GM21526 (cell line): Measurements from ENCODE around the gene CSPG5.

Experiments
- ATAC-seq: cut with Tn5 transposase; IDR thresholded peaks from one replicate; pipeline ENCODE4 v1.9.1; 2021; ENCODE audit warnings: moderate library complexity; ENCODE audit not compliant: unreplicated experiment, low FRiP score

Gene CSPG5

DNA sequence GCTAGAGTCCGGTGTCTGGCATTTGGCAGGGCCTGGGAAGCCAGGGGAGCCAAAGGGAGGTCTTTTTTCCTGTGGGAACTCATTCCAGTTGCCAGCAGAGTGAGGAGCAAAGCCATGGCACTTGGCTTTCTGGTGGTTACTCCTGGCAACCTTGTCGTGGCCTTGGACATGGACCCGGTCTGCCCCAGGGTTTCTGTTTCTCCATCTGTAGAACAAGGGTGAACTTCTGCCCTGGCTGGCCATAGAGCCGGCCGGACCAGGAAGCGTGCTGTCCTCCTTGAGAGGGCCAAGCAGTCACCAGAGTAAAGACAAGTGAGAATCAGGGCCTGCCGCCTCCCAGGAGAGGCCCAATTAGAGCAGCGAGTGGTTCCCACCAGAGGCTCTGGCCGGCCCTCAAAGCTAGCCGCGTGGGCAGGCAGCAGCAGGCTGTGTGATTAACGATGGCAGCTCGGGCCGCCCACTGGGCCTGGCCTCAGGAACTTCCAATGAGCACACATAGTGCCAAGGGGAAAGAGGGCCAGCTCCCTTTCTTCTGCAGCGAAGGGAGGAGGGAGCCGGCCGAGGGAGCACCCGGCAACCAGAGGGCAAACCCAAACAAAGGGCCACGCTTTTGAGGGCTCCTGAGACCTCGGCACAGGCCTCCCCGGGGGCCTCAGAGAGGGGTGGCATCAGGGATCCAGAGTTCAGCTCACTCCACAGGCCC is 36.0 kb downstream of the CSPG5 start:
- no peak for ATAC-seq

DNA sequence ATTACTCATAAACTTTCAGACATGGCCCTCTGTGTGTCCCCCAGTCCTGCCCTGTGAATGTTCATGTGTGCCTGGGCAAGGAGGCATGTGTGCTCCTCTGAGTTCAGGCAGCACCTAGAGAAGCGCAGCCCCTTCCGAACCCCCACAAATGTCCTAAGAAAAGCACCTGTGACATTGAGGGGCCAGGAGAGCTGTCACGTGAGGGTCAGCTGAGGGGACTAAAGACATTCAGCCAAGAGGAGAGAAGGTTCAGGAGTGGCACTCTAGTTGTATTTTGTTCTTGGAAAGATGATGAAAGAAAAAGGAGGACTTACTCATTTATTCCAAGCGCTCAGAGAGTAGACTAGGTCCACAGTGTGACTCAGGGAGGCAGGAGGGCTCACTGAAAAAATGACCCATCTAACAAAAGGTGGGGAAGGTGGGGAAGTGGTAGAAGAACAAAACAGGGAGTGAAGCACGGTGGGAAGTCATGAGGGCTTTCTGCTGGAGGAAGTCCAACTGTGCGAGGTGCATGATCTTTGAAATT is 37.0 kb downstream of the CSPG5 start:
- ATAC-seq, result no peak

DNA sequence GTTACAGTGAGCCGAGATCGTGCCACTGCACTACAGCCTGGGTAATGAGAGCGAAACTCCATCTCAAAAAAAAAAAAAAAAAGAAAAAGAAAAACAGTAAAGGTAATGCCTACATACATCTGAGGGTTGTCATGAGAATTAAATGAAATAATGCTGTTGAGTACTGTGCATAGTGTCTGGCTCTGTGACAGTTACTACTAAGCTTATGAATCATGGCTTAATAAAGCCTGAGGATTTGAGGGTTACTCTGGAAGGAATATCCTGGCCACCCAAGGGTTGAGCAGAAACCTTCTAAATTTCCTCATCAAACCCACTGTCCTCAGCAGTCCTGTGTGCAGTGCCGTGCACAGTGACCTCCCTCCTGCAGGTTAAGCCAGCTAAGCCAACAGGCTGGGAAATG is 38.4 kb downstream of the CSPG5 start:
- ATAC-seq, result no peak

DNA sequence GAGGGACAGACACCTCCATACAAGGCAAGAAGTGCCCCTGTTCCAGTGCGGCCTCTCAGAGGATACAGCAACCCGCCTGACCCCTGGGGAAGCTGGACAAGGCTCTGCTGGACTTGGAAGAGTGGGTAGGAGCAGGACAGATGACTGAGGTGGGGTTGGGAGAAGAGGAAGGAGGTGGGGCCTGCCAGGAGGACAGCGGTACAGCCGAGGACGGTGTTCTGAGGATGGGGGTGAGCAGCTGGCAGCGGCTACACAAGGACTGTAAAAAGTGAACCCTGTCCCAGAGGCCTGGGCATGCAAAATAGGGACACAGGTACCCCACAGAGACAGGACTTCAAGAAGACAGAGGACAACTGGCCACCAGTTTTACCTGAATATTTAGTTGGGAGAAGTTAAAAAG is 41.7 kb downstream of the CSPG5 start:
- no peak for ATAC-seq

DNA sequence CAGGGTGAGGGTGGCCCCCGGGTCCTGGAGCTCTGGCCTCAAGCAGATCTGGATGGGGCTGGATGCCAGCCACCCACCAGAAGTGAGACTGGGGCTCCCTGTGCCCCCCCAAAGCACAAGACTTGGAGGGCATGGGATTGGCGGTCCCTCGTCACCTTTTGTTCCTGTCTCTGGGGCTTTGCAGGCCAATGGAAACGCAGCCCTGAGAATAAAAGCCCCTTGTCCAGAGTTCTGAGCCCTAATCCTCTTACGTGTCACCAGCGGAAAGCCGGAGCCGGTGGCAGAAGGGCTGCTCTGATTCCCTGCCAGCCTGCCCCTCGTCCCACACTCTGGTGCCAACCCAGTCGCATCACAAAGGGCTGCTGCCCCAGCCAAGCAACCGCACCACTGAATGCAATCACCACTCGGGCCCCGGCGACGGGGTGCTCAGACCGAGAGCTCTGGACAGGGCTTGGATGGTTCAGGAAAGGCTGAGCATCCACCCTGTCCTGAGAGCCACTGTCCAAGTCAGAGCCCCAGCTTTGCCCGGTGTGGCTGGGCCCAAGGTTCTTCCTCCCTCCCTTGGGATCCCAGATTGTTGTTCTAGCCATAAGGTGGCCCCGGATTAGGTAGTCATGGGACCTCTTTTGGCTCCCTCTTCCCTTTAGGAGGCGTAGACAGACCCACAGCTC is 42.3 kb downstream of the CSPG5 start:
- ATAC-seq, result no peak

DNA sequence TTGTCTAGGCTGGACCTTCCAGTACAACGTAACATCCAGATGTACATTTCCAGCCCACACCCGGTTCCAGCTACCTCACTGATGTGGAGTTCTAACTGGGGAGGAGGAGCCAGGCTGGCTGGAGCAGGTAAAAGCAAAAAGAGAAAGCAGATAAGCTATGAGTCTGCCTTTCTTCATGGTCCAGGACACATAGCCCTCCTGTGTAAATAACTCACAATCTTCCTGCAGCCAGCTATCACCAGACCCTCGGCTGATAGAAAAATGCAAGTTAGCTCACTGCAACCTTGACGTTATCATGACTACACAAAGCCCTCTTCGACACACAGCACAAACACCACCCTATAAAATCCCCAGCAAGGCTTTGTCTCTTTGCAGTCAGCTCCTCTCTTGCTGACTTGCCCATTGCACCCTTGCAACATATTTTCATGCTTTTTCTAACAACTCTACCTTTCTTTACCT is 44.6 kb downstream of the CSPG5 start:
- ATAC-seq, result no peak

DNA sequence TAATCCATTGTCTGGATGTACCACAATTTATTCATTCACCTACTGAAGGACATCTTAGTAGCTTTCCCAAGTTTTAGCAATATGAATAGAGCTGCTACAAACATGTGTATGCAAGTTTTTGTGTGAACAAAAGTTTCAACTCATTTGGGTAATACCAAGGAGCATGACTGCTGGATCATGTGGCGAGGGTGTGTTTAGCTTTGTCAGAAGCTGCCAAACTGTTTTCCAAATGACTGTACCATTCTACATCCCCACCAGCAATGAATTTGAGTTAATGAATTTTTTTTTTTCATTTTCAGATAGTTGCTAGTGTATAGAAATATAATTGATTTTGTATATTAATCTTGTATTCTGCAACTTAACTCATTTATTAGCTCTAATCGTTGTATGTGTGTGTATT is 45.2 kb downstream of the CSPG5 start:
- no peak for ATAC-seq

DNA sequence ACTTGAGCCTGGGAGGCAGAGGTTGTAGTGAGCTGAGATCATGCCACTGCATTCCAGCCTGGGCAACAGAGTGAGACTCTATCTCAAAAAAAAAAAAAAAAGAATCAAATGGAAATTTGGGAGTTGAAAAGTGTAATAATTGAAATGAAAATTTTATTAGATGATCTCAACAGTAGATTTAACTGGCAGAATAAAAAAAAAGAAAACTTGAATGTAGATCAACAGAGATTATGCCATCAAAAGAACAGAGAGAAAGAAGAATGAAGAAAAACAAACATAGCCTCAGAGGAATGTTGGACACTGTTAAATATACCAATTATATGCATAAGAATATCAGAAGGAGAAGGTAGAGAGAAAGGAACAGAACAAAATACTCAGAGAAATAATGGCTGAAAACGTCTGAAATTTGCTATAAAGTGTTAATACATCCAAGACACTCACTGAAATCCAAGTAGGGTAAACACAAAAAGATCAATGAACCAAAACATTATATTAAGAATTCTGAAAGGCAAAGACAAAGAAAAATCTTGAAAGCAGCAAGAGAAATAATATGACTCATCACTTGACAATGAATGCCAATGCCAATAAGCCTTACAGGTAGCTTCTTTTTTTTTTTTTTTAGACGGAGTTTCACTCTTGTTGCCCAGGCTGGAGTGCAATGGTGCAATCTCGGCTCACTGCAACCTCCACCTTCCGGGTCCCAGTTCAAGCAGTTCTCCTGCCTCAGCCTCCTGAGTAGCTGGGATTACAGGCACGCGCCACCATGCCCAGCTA is 50.5 kb downstream of the CSPG5 start:
- no peak for ATAC-seq

DNA sequence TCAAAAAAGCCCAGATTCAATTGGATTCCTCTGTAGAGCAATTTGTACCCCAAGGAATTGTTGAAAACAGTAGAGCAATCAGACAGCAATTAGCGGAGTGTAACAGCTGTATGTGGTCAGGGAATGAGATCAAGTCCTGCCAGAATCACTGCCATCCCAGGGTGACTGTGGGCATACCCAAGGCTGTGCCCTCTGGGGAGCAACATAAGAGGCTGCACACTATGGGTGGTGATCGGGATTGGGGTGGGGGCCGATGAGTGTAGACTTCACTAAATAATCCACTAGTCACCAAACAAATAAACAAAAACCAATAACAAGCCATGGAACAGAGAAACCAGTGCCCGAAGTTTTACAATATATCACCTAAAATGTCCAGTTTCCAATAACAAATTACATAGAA is 53.0 kb downstream of the CSPG5 start:
- ATAC-seq, result no peak

DNA sequence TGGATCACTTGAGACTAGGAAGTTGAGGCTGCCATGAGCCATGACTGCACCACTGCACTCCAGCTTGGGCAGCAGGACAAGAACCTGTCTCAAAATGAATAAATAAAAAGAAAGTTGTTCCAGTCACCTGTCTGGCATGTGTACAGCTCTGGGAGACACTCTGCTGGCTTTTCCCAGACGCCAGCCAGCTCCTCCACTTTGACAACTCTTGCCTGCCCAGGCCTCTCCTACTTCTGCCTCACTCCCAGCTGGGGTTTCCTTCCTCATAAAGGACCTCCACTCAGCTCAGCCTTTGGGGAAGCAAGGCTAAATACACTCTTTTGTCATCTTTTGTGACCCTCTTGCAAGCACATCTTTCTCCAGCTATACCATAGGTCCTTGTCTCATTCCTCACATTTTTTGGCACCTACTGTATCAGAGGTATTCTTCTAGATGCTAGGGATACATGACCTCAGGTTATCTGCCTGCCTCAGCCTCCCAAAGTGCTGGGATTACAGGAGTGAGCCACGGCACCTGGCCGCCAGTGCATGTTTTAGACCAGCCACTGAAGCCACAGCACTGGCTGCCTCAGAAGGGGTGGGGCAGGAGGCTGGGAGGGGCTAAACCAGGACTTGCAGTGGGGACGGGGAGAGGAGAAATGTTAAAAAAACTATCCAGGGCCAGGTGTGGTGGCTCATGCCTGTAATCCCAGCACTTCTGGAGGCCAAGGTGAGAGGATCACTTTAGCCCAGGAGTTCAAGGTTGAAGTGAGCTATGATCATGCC is 55.2 kb downstream of the CSPG5 start:
- no peak for ATAC-seq

DNA sequence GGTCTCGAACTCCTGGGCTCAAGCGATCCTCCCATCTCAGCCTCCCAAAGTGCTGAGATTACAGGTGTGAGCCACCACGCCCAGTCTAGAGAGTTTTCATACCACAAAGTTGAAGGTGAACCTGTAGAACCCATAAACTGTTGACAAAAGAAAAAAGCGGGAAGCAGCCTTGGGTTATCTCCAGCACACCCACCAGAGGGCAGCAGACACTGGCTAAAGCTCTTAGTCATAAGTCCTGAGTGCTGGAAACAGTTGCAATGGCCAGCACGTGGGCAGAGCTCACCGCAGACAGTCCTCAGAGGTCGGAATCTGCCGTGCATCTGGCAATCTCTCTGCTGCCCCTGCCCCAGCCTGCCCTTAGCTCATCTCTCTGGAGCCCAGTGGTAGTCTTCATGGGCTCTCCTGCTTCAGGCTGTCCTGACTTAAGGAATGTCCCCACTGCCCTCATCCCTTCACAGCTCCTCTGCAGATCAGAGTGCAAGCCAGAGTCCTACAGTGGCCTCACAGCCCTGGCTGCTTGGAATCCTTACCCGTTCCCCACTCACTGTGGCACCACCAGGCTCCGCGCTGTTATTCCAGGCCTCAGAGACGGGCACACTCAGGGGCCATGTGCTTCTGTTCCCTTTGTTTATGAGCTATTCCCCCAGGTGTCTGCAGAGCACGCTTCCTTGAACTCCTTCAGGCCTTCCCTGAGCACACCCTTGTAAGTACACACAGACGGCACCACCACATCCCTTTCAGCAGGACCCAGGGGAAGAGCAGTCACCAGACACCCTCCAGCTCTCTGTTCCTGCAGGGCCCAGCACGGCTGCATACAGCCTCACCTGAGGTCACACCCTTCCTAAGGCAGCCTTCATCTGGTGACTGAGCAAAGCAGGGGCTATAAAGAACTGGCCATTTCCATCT is 56.3 kb downstream of the CSPG5 start:
- no peak for ATAC-seq

DNA sequence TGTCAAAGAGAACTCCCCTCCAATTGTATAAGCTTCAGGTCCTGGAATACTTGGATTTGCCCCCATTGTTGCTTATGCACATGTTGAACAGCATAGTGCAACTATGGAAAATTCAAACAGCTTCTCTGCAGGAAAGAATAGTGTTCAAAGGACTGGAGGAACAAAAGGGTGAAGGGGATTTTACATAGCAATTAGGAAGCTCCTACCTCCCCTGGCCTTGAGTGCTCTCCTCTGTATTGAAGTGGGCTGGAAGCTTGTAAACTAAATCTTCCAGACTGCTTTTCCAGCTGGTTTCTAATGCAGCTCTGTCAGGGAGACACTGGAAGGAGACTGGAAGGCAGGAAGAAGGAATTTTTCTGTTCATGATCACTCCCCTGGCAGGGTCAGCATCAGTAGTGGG is 57.9 kb downstream of the CSPG5 start:
- no peak for ATAC-seq

DNA sequence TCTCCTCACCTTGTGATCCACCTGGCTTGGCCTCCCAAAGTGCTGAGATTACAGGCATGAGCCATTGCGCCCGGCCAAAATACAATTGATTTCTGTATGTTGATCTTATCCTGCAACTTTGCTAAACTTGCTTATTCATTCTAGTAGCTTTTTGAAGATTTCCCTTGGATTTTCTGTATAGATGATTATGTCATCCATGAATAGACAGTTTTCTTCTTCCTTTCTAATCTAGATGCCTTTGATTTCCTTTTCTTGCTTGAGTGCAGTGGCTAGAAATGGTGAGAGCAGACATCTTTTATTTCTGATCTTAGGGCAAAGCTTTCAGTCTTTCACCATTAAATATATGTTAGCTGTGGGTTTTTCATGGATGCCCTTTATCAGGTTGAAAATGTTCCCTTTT is 60.7 kb downstream of the CSPG5 start:
- ATAC-seq, result no peak

DNA sequence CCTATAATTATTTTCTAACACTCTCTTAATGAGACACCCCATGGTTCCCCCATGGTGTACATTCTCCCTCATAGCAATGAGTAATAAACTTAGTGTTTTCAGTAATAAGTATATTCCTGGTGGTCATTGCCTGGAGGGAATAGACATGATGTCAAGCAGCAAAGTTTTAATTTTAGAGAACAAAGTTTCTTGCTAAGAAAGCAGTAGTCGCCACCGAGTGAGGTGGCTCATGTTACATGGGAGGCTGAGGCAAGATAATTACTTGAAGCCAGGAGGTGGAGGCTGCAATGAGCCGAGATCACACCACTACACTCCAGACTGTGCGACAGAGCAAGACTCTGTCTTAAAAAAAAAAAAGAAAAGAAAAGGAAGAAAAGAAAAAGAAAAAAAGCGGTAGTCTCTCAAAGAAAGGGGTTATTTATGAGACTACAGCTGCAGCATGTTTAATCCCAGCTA is 62.8 kb downstream of the CSPG5 start:
- ATAC-seq, result no peak

DNA sequence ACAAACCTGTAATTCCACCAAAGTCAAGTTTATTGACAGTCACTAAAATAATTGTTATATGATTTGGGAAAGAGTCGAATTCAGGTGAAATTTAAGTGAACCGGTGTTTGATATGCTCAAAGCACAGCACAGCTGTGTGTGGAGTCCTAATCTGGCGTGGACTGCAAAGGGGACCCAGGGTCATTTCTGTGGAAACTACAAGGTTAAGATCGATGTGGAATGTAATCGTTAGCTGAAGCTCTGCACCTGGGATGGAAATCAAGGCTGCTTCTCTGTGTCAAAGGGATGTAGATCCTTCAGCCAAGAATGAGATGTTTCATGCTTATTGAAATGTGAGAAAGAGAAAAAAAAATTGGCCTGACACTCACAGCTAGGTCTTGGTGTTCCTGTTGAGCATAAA is 63.6 kb downstream of the CSPG5 start:
- ATAC-seq, result no peak

DNA sequence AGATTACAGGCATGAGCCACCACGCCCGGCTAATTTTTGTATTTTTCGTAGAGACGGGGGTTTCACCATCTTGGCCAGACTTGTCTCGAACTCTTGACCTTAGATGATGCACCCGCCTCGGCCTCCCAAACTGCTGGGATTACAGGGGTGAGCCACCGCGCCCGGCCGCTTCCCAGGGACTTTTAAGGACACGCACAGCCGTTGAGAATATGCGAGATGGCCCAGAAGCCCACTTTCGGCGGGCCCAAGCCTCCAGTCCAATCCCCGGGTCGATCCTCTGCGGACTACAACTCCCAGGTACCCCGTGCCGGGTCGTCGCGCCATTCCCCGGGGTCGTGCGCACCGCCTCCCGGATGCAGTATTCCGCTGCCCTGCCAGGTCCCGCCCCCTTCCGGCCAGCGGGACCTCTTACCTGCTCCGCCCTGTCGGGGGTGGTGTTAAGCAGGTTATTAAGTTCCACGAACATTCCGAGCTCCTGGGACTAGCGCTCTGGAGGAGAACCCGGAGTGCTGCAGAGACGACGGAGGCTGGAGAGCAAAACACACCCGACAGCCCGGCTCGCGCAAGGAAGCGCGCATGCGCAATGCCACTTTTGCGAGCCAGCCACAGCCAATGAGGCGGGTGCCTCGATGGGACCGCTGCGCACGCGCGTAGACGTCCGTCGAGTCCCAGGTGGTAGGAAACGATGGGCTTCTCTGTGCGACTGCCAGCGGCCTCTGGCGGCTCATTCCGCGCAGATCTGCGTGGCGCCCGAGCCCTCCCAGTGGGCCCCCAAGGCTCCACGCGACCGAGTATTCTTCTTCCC is 65.3 kb downstream of the CSPG5 start, which contains the start of gene ELP6:
ELP6 (minus strand) TSS at position 588 of the 805 bp plus-strand sequence; CDS start at position 466, 122 bp downstream.
- peak; percentile 92 for ATAC-seq

DNA sequence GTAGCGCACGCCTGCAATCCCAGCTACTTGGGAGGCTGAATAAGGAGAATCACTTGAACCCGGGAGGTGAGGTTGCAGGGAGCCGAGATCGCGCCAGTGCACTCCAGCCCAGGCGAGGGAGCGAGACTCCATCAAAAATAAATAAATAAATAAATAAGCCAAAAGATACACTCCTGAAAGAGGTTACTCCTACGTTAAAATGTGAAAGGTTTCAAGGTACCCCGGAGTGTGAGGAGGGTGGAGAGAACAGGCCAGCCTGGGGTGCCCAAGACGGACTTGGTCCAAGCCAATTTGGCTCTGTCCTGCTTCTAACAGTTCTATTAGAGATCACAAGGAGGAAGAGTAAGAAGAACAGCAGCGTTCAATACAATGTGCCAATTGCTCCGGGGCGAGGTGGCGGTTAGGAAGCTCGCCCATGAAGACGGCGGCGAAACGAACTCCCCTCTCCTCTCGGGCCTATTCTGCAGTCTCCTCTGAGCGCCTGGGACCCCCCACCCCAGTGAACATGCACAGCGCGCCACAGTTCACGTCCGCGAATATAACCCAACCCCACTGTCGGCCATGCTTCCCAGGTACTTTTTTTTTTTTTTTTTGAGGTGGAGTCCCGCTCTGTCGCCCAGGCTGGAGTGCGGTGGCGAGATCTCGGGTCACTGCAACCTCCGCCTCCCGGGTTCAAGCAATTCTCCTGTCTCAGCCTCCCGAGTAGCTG is 66.1 kb downstream of the CSPG5 start:
- ATAC-seq, result no peak
